Peyer's patch (tissue), 4 donors: ENCODE data around the gene FGR.

Experiments
- POLR2A ChIP-seq, 2 donors: fragments of 450-650 bp; IDR thresholded peaks; one replicate each; pipeline ENCODE4 v1.5.1; 2017; ENCODE audit warnings: antibody characterized with exemption in 2 of 2, mild to moderate bottlenecking in 2 of 2, moderate library complexity in 2 of 2
- TF ChIP-seq, protein P1 (sequence below), 6 experiments: fragments of 450-650 bp in 4 of 6; fragments of 200-600 bp in 2 of 6; sonication (generic) in 1 of 6; IDR thresholded peaks; one replicate each; pipeline ENCODE4 v1.5.1; 2017 to 2019; ENCODE audit warnings: antibody characterized with exemption in 6 of 6, mild to moderate bottlenecking in 3 of 6, moderate library complexity in 1 of 6

DNA sequence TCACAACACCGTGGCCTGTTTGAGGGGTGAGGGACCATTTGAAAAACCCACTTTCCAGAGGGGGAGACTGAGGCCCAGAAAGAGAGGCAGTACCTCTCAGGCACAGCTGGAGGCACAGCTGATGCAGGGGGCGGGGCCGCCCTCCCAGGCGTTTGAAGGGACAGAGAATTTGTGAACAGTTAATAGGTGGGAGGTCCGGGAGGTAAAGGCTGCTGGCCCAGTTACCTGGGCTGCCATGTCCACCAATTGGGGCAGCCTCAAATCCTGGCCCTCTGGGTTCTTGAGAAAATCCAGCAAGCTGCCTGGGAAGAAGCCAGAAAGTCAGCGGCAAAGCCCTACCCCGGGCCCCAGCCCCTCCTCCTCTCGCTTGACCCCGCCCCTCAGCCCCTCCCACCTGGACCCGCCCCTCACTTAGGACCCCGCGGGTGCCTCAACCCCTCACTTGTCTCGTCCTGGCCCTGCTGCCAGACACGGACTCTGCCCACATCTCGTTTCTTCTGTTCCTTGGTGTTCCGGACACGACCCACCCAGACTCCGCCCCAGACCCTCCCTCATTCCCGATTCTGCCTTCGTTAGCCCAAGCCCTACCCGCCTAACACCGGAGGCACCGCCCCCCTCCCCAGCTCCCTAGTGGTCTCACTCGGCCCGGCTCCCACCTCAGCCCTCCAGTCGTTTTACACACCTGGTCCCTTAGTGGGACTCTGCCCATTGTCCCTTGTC, 20.2 kb downstream of the FGR start:
- TF ChIP-seq, protein P1, sequence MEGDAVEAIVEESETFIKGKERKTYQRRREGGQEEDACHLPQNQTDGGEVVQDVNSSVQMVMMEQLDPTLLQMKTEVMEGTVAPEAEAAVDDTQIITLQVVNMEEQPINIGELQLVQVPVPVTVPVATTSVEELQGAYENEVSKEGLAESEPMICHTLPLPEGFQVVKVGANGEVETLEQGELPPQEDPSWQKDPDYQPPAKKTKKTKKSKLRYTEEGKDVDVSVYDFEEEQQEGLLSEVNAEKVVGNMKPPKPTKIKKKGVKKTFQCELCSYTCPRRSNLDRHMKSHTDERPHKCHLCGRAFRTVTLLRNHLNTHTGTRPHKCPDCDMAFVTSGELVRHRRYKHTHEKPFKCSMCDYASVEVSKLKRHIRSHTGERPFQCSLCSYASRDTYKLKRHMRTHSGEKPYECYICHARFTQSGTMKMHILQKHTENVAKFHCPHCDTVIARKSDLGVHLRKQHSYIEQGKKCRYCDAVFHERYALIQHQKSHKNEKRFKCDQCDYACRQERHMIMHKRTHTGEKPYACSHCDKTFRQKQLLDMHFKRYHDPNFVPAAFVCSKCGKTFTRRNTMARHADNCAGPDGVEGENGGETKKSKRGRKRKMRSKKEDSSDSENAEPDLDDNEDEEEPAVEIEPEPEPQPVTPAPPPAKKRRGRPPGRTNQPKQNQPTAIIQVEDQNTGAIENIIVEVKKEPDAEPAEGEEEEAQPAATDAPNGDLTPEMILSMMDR (IDR thresholded peaks at IDR 0.05), result no peak
- no peak for TF ChIP-seq POLR2A (IDR thresholded peaks at IDR 0.05)
